ENCODE results near the gene MASP2.
"Not testable (repeated sequence)": the region's sequence is repeated elsewhere in the genome, so short reads cannot be mapped to it uniquely, and the experiment has no call there.

The MASP2 gene

GRCh38 chr1:11046625-11047365 is at the start of gene MASP2:
Gene MASP2 (minus strand): TSS chr1:11047239. CDS start chr1:11047207, 32 bp downstream.
- H3K27me3 Mint-ChIP-seq: no peaks in the 10 kb centered on the region
- no peaks in the 10 kb centered on the region for H3K4me1 Mint-ChIP-seq
- no peak within 1 kb of the TSS for H3K4me3 Mint-ChIP-seq
- DNase-seq (ENCODE audit: low spot score in 2 of 2) (no peak), ATAC-seq (replicated peaks; ENCODE audit: extremely low read depth, poor library complexity, severe bottlenecking) (no peak)
- no peak within 1 kb of the TSS for H3K27ac Mint-ChIP-seq (ENCODE audit: low read depth)
- H3K36me3 Mint-ChIP-seq (ENCODE audit: insufficient read depth): no peaks in the 10 kb centered on the region
- H3K9me3 Mint-ChIP-seq: no peaks in the 10 kb centered on the region

DNA sequence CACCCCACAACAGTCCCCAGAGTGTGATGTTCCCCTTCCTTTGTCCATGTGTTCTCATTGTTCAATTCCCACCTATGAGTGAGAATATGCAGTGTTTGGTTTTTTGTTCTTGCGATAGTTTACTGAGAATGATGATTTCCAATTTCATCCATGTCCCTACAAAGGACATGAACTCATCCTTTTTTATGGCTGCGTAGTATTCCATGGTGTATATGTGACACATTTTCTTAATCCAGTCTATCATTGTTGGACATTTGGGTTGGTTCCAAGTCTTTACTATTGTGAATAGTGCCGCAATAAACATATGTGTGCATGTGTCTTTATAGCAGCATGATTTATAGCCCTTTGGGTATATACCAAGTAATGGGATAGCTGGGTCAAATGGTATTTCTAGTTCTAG is 36.7 kb upstream of the MASP2 start:
- peaks cover 57% of the 10 kb centered on the region for H3K36me3 Mint-ChIP-seq (ENCODE audit: insufficient read depth)
- H3K9me3 Mint-ChIP-seq; H3K4me3 Mint-ChIP-seq; DNase-seq (ENCODE audit: low spot score in 2 of 2); H3K27me3 Mint-ChIP-seq; H3K27ac Mint-ChIP-seq (ENCODE audit: low read depth); ATAC-seq (replicated peaks; ENCODE audit: extremely low read depth, poor library complexity, severe bottlenecking); H3K4me1 Mint-ChIP-seq: not testable (repeated sequence)

- no peak for DNase-seq (ENCODE audit: low spot score in 2 of 2)
- Mint-ChIP-seq H3K27ac (ENCODE audit: low read depth) (no peak overlapping the region), H3K36me3 (ENCODE audit: insufficient read depth) (peaks cover 55% of the 10 kb centered on the region), H3K27me3 (no peaks in the 10 kb centered on the region), H3K9me3 (no peaks in the 10 kb centered on the region), H3K4me3 (no peak overlapping the region), H3K4me1 (no peaks in the 10 kb centered on the region)
- no peak for ATAC-seq (replicated peaks; ENCODE audit: extremely low read depth, poor library complexity, severe bottlenecking)
Measured at GRCh38 chr1:11080931-11081330, 33.9 kb upstream of the MASP2 start.

DNA sequence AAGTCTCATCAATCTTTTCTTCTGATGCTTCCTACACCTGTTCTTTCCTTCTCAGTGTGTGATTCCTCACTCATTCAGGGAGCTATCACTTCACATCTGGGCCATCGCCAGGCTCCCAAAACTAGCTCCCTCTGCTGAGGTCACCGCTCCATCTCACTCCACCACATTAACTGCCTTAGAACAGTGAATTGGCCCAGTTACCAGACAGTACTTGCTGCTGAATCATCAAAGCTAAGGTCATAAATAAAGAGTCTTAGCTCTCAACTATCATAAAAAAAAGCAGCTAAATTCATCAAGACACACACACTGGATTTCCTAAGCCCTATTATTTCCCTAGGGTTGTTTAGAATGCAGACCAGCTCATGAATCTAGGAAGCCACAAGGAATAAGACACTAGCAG is 31.6 kb upstream of the MASP2 start:
- DNase-seq (ENCODE audit: low spot score in 2 of 2): no peak
- no peak overlapping the region for H3K27ac Mint-ChIP-seq (ENCODE audit: low read depth)

DNA sequence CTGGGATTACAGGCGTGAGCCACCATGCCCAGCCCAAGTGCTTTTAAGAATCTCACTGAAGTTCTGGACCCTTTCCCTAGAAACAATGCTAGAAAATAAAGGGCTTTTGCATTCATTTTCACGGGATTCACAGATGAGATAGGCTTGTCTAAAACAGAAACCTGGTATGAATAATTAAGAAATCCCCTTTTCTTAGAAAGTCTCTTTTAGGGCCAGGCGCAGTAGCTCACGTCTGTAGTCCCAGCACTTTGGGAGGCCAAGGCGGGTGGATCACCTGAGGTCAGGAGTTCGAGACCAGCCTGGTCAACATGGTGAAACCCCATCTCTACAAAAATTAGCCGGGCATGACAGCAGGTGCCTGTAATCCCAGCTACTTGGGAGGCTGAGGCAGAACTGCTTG is 26.4 kb upstream of the MASP2 start:
- peaks cover 64% of the 10 kb centered on the region for H3K36me3 Mint-ChIP-seq (ENCODE audit: insufficient read depth)
- H3K4me1 Mint-ChIP-seq; H3K27ac Mint-ChIP-seq (ENCODE audit: low read depth); H3K4me3 Mint-ChIP-seq; H3K9me3 Mint-ChIP-seq; ATAC-seq (replicated peaks; ENCODE audit: extremely low read depth, poor library complexity, severe bottlenecking); DNase-seq (ENCODE audit: low spot score in 2 of 2); H3K27me3 Mint-ChIP-seq: not testable (repeated sequence)

More for the DNA sequence above, 31.6 kb upstream of the MASP2 start:
- H3K4me3 Mint-ChIP-seq: no peak overlapping the region
- no peaks in the 10 kb centered on the region for H3K4me1 Mint-ChIP-seq
- peaks cover 68% of the 10 kb centered on the region for H3K36me3 Mint-ChIP-seq (ENCODE audit: insufficient read depth)
- ATAC-seq (replicated peaks; ENCODE audit: extremely low read depth, poor library complexity, severe bottlenecking): no peak
- H3K27me3 Mint-ChIP-seq: no peaks in the 10 kb centered on the region
- H3K9me3 Mint-ChIP-seq: no peaks in the 10 kb centered on the region

- Mint-ChIP-seq H3K36me3 (ENCODE audit: insufficient read depth) (peaks cover 66% of the 10 kb centered on the region), H3K9me3 (no peaks in the 10 kb centered on the region), H3K27me3 (no peaks in the 10 kb centered on the region), H3K4me1 (peaks cover 8% of the 10 kb centered on the region), H3K27ac (ENCODE audit: low read depth) (no peak overlapping the region), H3K4me3 (no peak overlapping the region)
- DNase-seq (ENCODE audit: low spot score in 2 of 2) (no peak), ATAC-seq (replicated peaks; ENCODE audit: extremely low read depth, poor library complexity, severe bottlenecking) (no peak)
Measured at GRCh38 chr1:11072216-11072917, 25.3 kb upstream of the MASP2 start.

GRCh38 chr1:11071463-11072215 is 24.6 kb upstream of the MASP2 start:
- H3K36me3 Mint-ChIP-seq (ENCODE audit: insufficient read depth): peaks cover 61% of the 10 kb centered on the region
- H3K27ac Mint-ChIP-seq (ENCODE audit: low read depth): no peak overlapping the region
- ATAC-seq (replicated peaks; ENCODE audit: extremely low read depth, poor library complexity, severe bottlenecking): no peak
- no peaks in the 10 kb centered on the region for H3K9me3 Mint-ChIP-seq
- DNase-seq (ENCODE audit: low spot score in 2 of 2): no peak
- peaks cover 8% of the 10 kb centered on the region for H3K4me1 Mint-ChIP-seq
- H3K27me3 Mint-ChIP-seq: no peaks in the 10 kb centered on the region
- H3K4me3 Mint-ChIP-seq: no peak overlapping the region

DNA sequence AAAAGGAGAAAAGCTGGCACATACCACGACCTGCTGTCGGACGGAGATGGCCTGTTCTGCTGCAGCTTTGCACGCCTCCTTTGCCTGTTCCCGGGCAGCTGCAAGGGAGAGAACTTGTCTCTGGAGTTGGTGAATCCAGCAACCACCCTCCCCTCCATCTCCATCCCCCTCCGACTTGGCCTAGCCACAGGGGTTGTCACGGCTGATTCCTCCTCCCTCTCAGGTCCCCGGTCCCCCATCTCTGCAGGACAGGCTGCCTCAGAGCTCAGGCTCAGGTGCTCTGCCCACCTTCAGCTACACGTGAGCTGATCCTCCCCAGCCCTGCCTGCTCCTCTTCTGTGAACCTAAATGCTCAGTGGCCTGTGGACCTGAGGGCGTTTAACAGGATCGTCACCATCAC is 23.8 kb upstream of the MASP2 start:
- H3K4me1 Mint-ChIP-seq: peaks cover 8% of the 10 kb centered on the region
- H3K4me3 Mint-ChIP-seq: no peak overlapping the region
- ATAC-seq (replicated peaks; ENCODE audit: extremely low read depth, poor library complexity, severe bottlenecking) (no peak), DNase-seq (ENCODE audit: low spot score in 2 of 2) (no peak)
- no peaks in the 10 kb centered on the region for H3K9me3 Mint-ChIP-seq
- H3K27me3 Mint-ChIP-seq: no peaks in the 10 kb centered on the region
- no peak overlapping the region for H3K27ac Mint-ChIP-seq (ENCODE audit: low read depth)
- peaks cover 57% of the 10 kb centered on the region for H3K36me3 Mint-ChIP-seq (ENCODE audit: insufficient read depth)

DNA sequence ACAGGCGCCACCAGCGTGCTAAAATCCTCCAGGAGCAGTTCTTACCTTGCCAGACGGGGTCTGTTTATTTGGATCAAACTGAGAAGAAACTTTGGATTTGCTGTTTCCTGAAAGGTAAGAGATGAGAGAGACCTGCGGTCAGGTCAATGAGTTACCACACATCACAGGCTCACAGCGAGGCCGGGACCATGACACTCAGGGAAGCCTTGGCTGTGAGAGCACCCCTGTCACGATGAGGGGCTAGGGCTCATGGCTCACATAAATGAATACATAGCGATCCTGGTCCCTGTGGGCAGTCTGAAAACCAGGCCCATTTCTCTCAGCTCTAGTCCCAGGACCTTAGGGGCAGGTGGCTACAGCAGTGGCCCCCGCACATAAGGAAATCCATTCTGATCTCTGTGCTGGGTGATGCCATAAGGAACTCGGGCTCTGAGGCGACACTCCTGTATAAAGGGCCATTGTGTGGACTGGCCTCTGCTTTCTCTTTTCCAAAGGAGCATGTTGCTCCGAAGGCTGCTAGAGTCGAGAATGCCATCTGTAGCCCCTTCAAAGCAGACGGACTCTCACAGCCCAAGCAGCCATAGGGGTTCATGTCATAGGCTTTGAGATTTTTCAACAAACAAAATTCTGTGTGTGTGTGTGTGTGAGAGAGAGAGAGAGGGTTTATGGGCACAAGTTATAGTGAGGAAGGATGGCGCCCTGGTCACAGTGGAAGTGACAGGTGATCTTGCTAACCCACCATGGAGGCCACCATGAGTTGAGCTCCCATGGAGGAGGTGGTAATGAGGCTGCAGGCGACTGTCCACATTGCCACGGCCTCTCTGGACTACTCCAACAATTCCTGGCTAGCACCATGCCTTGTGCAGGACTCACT is 21.8 kb upstream of the MASP2 start:
- H3K27me3 Mint-ChIP-seq: no peaks in the 10 kb centered on the region
- H3K36me3 Mint-ChIP-seq (ENCODE audit: insufficient read depth): peaks cover 49% of the 10 kb centered on the region
- ATAC-seq (replicated peaks; ENCODE audit: extremely low read depth, poor library complexity, severe bottlenecking) (no peak), DNase-seq (ENCODE audit: low spot score in 2 of 2) (no peak)
- H3K27ac Mint-ChIP-seq (ENCODE audit: low read depth): no peak overlapping the region
- H3K4me3 Mint-ChIP-seq: no peak overlapping the region
- peaks cover 8% of the 10 kb centered on the region for H3K4me1 Mint-ChIP-seq
- no peaks in the 10 kb centered on the region for H3K9me3 Mint-ChIP-seq

DNA sequence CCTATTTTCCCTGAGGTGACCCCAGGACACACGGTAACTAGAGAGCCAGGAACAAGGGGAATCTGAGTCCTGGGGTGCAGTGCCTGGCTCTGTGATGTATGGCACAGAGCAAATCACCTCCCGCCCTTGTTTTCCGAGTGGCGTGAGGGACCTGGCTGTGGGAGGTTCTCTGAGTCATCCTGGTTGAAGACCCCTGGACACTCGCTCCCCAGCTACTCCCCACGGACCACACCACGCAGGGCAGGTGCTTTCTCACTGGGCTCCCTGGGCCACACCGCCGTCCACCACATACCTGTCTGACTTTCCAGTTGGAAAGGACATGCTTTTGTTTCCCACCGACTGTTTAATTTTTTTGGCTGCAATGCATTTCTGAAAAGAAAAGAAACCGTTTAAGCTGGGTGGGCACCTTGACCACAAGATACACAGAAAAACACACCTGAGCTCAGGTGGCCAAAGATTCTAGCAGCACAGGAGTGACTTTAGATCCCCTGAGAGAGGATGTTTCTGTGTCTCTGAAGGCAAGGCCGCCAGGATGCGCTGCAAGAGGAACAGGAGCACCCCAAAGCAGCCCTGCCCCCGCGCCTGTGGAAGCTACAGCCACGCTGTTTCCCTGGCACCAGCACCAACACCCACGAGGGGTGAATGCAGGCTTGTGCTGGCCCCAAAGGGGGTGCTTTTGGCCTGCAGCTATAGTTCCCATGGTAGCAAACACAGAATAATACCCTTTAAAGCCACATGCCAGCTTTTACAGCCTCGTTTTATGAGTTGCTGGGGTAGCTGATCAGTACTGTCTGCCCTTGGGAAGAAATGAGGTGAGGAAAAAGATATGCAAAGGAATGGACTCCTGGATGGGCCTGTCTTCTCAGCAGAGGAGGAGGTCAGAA is 20.9 kb upstream of the MASP2 start:
- Mint-ChIP-seq H3K27ac (ENCODE audit: low read depth) (no peak overlapping the region), H3K36me3 (ENCODE audit: insufficient read depth) (peaks cover 49% of the 10 kb centered on the region), H3K4me3 (no peak overlapping the region), H3K4me1 (peaks cover 14% of the 10 kb centered on the region), H3K27me3 (no peaks in the 10 kb centered on the region), H3K9me3 (no peaks in the 10 kb centered on the region)
- ATAC-seq (replicated peaks; ENCODE audit: extremely low read depth, poor library complexity, severe bottlenecking) (no peak), DNase-seq (ENCODE audit: low spot score in 2 of 2) (no peak)

DNA sequence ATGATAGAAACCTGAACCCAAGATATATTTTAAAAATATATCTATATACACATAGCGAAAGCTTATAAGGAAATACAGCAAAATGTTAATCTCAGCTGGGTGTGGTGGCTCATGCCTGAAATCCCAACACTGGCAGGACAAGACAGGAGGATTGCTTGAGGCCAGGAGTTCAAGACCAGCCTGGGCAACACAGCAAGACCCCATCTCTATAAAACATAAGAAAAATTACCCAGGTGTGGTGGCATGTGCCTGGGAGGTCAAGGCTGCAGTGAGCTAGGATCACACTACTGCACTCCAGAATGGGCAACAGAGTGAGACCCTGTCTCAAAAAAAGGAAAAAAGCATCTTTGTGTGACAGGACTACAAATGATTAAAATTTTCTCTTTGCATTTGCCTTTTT is 18.8 kb upstream of the MASP2 start:
- H3K36me3 Mint-ChIP-seq (ENCODE audit: insufficient read depth): peaks cover 42% of the 10 kb centered on the region

More for the DNA sequence above, 18.8 kb upstream of the MASP2 start:
- peaks cover 21% of the 10 kb centered on the region for H3K4me1 Mint-ChIP-seq
- ATAC-seq (replicated peaks; ENCODE audit: extremely low read depth, poor library complexity, severe bottlenecking) (no peak), DNase-seq (ENCODE audit: low spot score in 2 of 2) (no peak)
- H3K9me3 Mint-ChIP-seq: no peaks in the 10 kb centered on the region
- H3K27ac Mint-ChIP-seq (ENCODE audit: low read depth): no peak overlapping the region
- H3K27me3 Mint-ChIP-seq: no peaks in the 10 kb centered on the region
- H3K4me3 Mint-ChIP-seq: no peak overlapping the region

Data from central memory CD8-positive, alpha-beta T cell (primary cell).